ENCODE measurements around the gene GPD1L.

The GPD1L gene

DNA sequence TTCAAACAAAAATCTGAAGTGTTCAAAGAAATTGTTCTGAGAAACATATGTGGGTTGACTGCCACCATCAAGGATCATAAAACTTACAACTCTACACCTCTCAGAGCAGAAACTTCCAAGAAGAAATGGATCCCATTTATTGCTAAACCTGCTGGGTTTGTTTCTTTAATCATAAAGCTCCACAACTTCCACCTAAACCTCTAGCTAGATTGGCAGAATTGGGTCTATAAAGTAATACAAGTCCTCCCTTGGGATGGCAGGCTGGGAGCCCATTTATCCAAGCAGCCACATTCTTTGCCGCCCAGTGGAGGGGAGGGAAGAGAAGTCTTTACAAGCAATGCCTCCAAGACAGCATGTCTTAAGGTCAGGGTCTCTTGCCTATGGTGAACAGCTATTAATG, 91.6 kb downstream of the GPD1L start:
- Histone ChIP-seq H3K27ac (ENCODE audit: low read depth, low read length) (no peak overlapping the region), H2AFZ (ENCODE audit: low read length, unreplicated experiment) (no peak overlapping the region), H3K4me3 (ENCODE audit: low read depth, low read length) (no peak overlapping the region), H3K79me2 (ENCODE audit: control insufficient read depth, insufficient read depth, low read length, unreplicated experiment) (no peaks in the 10 kb centered on the region), H3K36me3 (ENCODE audit: insufficient read depth, low read length) (no peaks in the 10 kb centered on the region), H3K27me3 (ENCODE audit: insufficient read depth, low read length) (no peaks in the 10 kb centered on the region), H3K4me1 (ENCODE audit: control insufficient read depth, insufficient read depth, low read length, unreplicated experiment) (peaks cover 12% of the 10 kb centered on the region)

- Histone ChIP-seq H3K36me3 (ENCODE audit: insufficient read depth, low read length) (no peaks in the 10 kb centered on the region), H3K4me3 (ENCODE audit: low read depth, low read length) (no peak overlapping the region), H3K27ac (ENCODE audit: low read depth, low read length) (no peak overlapping the region), H2AFZ (ENCODE audit: low read length, unreplicated experiment) (no peak overlapping the region), H3K27me3 (ENCODE audit: insufficient read depth, low read length) (no peaks in the 10 kb centered on the region), H3K4me1 (ENCODE audit: control insufficient read depth, insufficient read depth, low read length, unreplicated experiment) (peaks cover 15% of the 10 kb centered on the region), H3K79me2 (ENCODE audit: control insufficient read depth, insufficient read depth, low read length, unreplicated experiment) (no peaks in the 10 kb centered on the region)
Measured at GRCh38 chr3:32198714-32199113, 92.3 kb downstream of the GPD1L start.

DNA sequence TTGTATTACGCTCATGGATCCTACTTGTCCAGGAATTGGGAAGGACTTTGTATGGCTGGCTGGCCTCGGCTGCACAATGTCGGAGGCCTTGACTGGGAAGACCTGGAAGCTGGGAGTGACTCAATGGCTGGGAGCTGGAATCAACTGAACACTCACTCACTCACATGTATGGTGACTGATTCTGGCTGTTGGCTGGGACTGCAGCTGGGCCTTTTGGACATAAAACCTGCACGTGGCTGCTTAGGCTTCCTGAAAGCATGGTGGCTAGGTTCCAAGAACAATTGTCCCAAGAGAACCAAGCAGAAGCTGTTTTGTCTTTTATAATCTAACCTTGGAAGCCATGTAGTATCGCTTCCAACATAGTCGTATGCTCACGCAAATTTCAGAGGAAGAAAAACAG, 94.1 kb downstream of the GPD1L start:
- H3K27me3 ChIP-seq (ENCODE audit: insufficient read depth, low read length) = no peaks in the 10 kb centered on the region
- no peaks in the 10 kb centered on the region for H3K79me2 ChIP-seq (ENCODE audit: control insufficient read depth, insufficient read depth, low read length, unreplicated experiment)
- H3K4me3 ChIP-seq (ENCODE audit: low read depth, low read length) = peak overlapping the region; percentile 31; the same call in 1 of the 2 replicates
- H3K36me3 ChIP-seq (ENCODE audit: insufficient read depth, low read length) = no peaks in the 10 kb centered on the region
- H3K4me1 ChIP-seq (ENCODE audit: control insufficient read depth, insufficient read depth, low read length, unreplicated experiment) = peaks cover 20% of the 10 kb centered on the region
- no peak overlapping the region for H3K27ac ChIP-seq (ENCODE audit: low read depth, low read length)
- H2AFZ ChIP-seq (ENCODE audit: low read length, unreplicated experiment) = no peak overlapping the region

GRCh38 chr3:32200992-32201758, 94.8 kb downstream of the GPD1L start:
- Histone ChIP-seq H3K4me1 (ENCODE audit: control insufficient read depth, insufficient read depth, low read length, unreplicated experiment) (peaks cover 20% of the 10 kb centered on the region), H3K4me3 (ENCODE audit: low read depth, low read length) (peak overlapping the region; percentile 31; the same call in 1 of the 2 replicates), H3K27me3 (ENCODE audit: insufficient read depth, low read length) (no peaks in the 10 kb centered on the region), H3K27ac (ENCODE audit: low read depth, low read length) (no peak overlapping the region), H3K36me3 (ENCODE audit: insufficient read depth, low read length) (no peaks in the 10 kb centered on the region), H3K79me2 (ENCODE audit: control insufficient read depth, insufficient read depth, low read length, unreplicated experiment) (no peaks in the 10 kb centered on the region), H2AFZ (ENCODE audit: low read length, unreplicated experiment) (no peak overlapping the region)

- Histone ChIP-seq H3K79me2 (ENCODE audit: control insufficient read depth, insufficient read depth, low read length, unreplicated experiment) (no peaks in the 10 kb centered on the region), H3K4me1 (ENCODE audit: control insufficient read depth, insufficient read depth, low read length, unreplicated experiment) (peaks cover 20% of the 10 kb centered on the region), H3K36me3 (ENCODE audit: insufficient read depth, low read length) (no peaks in the 10 kb centered on the region), H3K4me3 (ENCODE audit: low read depth, low read length) (no peak overlapping the region), H3K27ac (ENCODE audit: low read depth, low read length) (no peak overlapping the region), H2AFZ (ENCODE audit: low read length, unreplicated experiment) (no peak overlapping the region), H3K27me3 (ENCODE audit: insufficient read depth, low read length) (no peaks in the 10 kb centered on the region)
Measured at GRCh38 chr3:32202496-32202895, 96.1 kb downstream of the GPD1L start.

- peaks cover 20% of the 10 kb centered on the region for H3K4me1 ChIP-seq (ENCODE audit: control insufficient read depth, insufficient read depth, low read length, unreplicated experiment)
- H3K27me3 ChIP-seq (ENCODE audit: insufficient read depth, low read length) = no peaks in the 10 kb centered on the region
- H3K27ac ChIP-seq (ENCODE audit: low read depth, low read length) = no peak overlapping the region
- H2AFZ ChIP-seq (ENCODE audit: low read length, unreplicated experiment) = no peak overlapping the region
- no peak overlapping the region for H3K4me3 ChIP-seq (ENCODE audit: low read depth, low read length)
- H3K79me2 ChIP-seq (ENCODE audit: control insufficient read depth, insufficient read depth, low read length, unreplicated experiment) = no peaks in the 10 kb centered on the region
- no peaks in the 10 kb centered on the region for H3K36me3 ChIP-seq (ENCODE audit: insufficient read depth, low read length)
Measured at GRCh38 chr3:32203854-32204253, 97.4 kb downstream of the GPD1L start.

GRCh38 chr3:32208447-32208846, 102.0 kb downstream of the GPD1L start:
- Histone ChIP-seq H3K27ac (ENCODE audit: low read depth, low read length) (no peak overlapping the region), H3K4me1 (ENCODE audit: control insufficient read depth, insufficient read depth, low read length, unreplicated experiment) (peaks cover 7% of the 10 kb centered on the region), H2AFZ (ENCODE audit: low read length, unreplicated experiment) (no peak overlapping the region), H3K4me3 (ENCODE audit: low read depth, low read length) (no peak overlapping the region), H3K27me3 (ENCODE audit: insufficient read depth, low read length) (no peaks in the 10 kb centered on the region), H3K36me3 (ENCODE audit: insufficient read depth, low read length) (no peaks in the 10 kb centered on the region), H3K79me2 (ENCODE audit: control insufficient read depth, insufficient read depth, low read length, unreplicated experiment) (no peaks in the 10 kb centered on the region)

GRCh38 chr3:32215185-32215584, 108.8 kb downstream of the GPD1L start:
- H3K27ac ChIP-seq (ENCODE audit: low read depth, low read length) = no peak overlapping the region
- H2AFZ ChIP-seq (ENCODE audit: low read length, unreplicated experiment) = no peak overlapping the region
- H3K27me3 ChIP-seq (ENCODE audit: insufficient read depth, low read length) = no peaks in the 10 kb centered on the region
- H3K79me2 ChIP-seq (ENCODE audit: control insufficient read depth, insufficient read depth, low read length, unreplicated experiment) = no peaks in the 10 kb centered on the region
- no peaks in the 10 kb centered on the region for H3K4me1 ChIP-seq (ENCODE audit: control insufficient read depth, insufficient read depth, low read length, unreplicated experiment)
- no peak overlapping the region for H3K4me3 ChIP-seq (ENCODE audit: low read depth, low read length)
- H3K36me3 ChIP-seq (ENCODE audit: insufficient read depth, low read length) = no peaks in the 10 kb centered on the region

- no peak overlapping the region for H3K27ac ChIP-seq (ENCODE audit: low read depth, low read length)
- no peaks in the 10 kb centered on the region for H3K36me3 ChIP-seq (ENCODE audit: insufficient read depth, low read length)
- no peak overlapping the region for H3K4me3 ChIP-seq (ENCODE audit: low read depth, low read length)
- H3K79me2 ChIP-seq (ENCODE audit: control insufficient read depth, insufficient read depth, low read length, unreplicated experiment) = no peaks in the 10 kb centered on the region
- H2AFZ ChIP-seq (ENCODE audit: low read length, unreplicated experiment) = no peak overlapping the region
- H3K4me1 ChIP-seq (ENCODE audit: control insufficient read depth, insufficient read depth, low read length, unreplicated experiment) = no peaks in the 10 kb centered on the region
- no peaks in the 10 kb centered on the region for H3K27me3 ChIP-seq (ENCODE audit: insufficient read depth, low read length)
Measured at GRCh38 chr3:32216172-32216783, 109.9 kb downstream of the GPD1L start.

GRCh38 chr3:32217339-32217738, 110.9 kb downstream of the GPD1L start:
- Histone ChIP-seq H3K4me1 (ENCODE audit: control insufficient read depth, insufficient read depth, low read length, unreplicated experiment) (no peaks in the 10 kb centered on the region), H2AFZ (ENCODE audit: low read length, unreplicated experiment) (no peak overlapping the region), H3K36me3 (ENCODE audit: insufficient read depth, low read length) (no peaks in the 10 kb centered on the region), H3K4me3 (ENCODE audit: low read depth, low read length) (no peak overlapping the region), H3K27ac (ENCODE audit: low read depth, low read length) (no peak overlapping the region), H3K27me3 (ENCODE audit: insufficient read depth, low read length) (no peaks in the 10 kb centered on the region), H3K79me2 (ENCODE audit: control insufficient read depth, insufficient read depth, low read length, unreplicated experiment) (no peaks in the 10 kb centered on the region)

Data from ACC112 (cell line).